Uterus (tissue), 4 donors: ENCODE data around the gene TRIP6. TPM values are rescaled to one million over a fixed set of nuclear protein-coding genes. Genes with fewer than 3 reads are reported as not detected.
A peak's percentile ranks its signal among the peaks of the same experiment; 100 is the strongest.

Experiments used
- DNase-seq, 2 donors: peaks; one replicate each; pipeline ENCODE4 v3.0.0-alpha.2; 2019 to 2020
- H3K27ac ChIP-seq, 2 donors: fragments of 200-600 bp; sonication (generic); 1 replicate in 1 of 2; 2 replicates in 1 of 2; pipeline ENCODE4 v1.5.1; 2016 to 2018
- H3K27me3 ChIP-seq, 2 donors: fragments of 200-600 bp; sonication (generic); one replicate each; pipeline ENCODE4 v1.5.1; 2018 to 2019; ENCODE audit warnings: control low read depth in 1 of 2
- H3K36me3 ChIP-seq, 2 donors: fragments of 200-600 bp; sonication (generic); one replicate each; pipeline ENCODE4 v1.5.1; 2019; ENCODE audit warnings: control low read depth in 1 of 2
- H3K4me1 ChIP-seq, 2 donors: fragments of 200-600 bp; sonication (generic); one replicate each; pipeline ENCODE4 v1.5.1; 2018 to 2019; ENCODE audit warnings: control low read depth in 1 of 2
- H3K4me3 ChIP-seq, 2 donors: fragments of 200-600 bp; sonication (generic); 1 replicate in 1 of 2; 2 replicates in 1 of 2; pipeline ENCODE4 v1.5.1; 2018 to 2019; ENCODE audit warnings: mild to moderate bottlenecking in 1 of 2
- H3K9me3 ChIP-seq, 2 donors: fragments of 200-600 bp; sonication (generic); one replicate each; pipeline ENCODE4 v1.5.1; 2019; ENCODE audit warnings: control low read depth in 1 of 2
- CTCF ChIP-seq, 4 experiments: fragments of 200-600 bp in 2 of 4; fragments of 450-650 bp in 2 of 4; sonication (generic) in 2 of 4; IDR thresholded peaks; one replicate each; pipeline ENCODE4 v1.5.1; 2016 to 2019; ENCODE audit warnings: antibody characterized with exemption in 4 of 4, mild to moderate bottlenecking in 2 of 4, moderate library complexity in 1 of 4
- POLR2A ChIP-seq, 2 donors: fragments of 450-650 bp; IDR thresholded peaks; one replicate each; pipeline ENCODE4 v1.6.1; 2016; ENCODE audit warnings: antibody characterized with exemption in 2 of 2, mild to moderate bottlenecking in 1 of 2, moderate library complexity in 1 of 2
- intact Hi-C: fragments of 100-400 bp; cut with DNase I; formaldehyde crosslinking; loops from one replicate; pipeline ENCODE4 v1.15.1; 2023; ENCODE audit warnings: low total_unique reads
- total RNA-seq, 4 donors: library from RNA; depleted of rRNA in 3 of 4; stranded (reverse); fragments of >200 nt in 3 of 4; gene quantifications; one replicate each; pipeline versions ENCODE4 v1.1.0 to v1.2.4, GENCODE V29; 2014 to 2023
- donor health status: DM: yes; HTN: yes; CAD: no.

Gene TRIP6
- total RNA-seq, 4 donors from 2014 or later = 26.2 to 105 (median 61.6) TPM

- H3K9me3 ChIP-seq = no peaks in the 10 kb centered on the region
- TF ChIP-seq CTCF (IDR thresholded peaks at IDR 0.05) (no peak), POLR2A (IDR thresholded peaks at IDR 0.05) (no peak)
- no peak overlapping the region for H3K4me3 ChIP-seq
- peaks cover 0 to 6% of the 10 kb centered on the region in 2 donors for H3K4me1 ChIP-seq
- no peak for DNase-seq
- no peaks in the 10 kb centered on the region for H3K27me3 ChIP-seq
- intact Hi-C loops = no loop called here
- no peaks in the 10 kb centered on the region for H3K36me3 ChIP-seq
- H3K27ac ChIP-seq = peak overlapping the region in 1 of 2 donors; percentile 6
Observed at GRCh38 chr7:100860702-100861615, 6.2 kb upstream of the TRIP6 start.

- no peaks in the 10 kb centered on the region for H3K27me3 ChIP-seq
- intact Hi-C loops = no loop called here
- H3K4me3 ChIP-seq = no peak overlapping the region
- no peaks in the 10 kb centered on the region for H3K36me3 ChIP-seq
- no peak overlapping the region for H3K27ac ChIP-seq
- no peak for TF ChIP-seq CTCF (IDR thresholded peaks at IDR 0.05)
- no peak for TF ChIP-seq POLR2A (IDR thresholded peaks at IDR 0.05)
- H3K9me3 ChIP-seq = no peaks in the 10 kb centered on the region
- no peak for DNase-seq
- H3K4me1 ChIP-seq = peaks cover 0 to 12% of the 10 kb centered on the region in 2 donors
Observed at GRCh38 chr7:100861616-100861985, 5.6 kb upstream of the TRIP6 start.

GRCh38 chr7:100863406-100863950 is 3.7 kb upstream of the TRIP6 start:
- Histone ChIP-seq H3K4me3 (no peak overlapping the region), H3K9me3 (no peaks in the 10 kb centered on the region), H3K36me3 (no peaks in the 10 kb centered on the region), H3K4me1 (peaks cover 0 to 20% of the 10 kb centered on the region in 2 donors), H3K27me3 (no peaks in the 10 kb centered on the region), H3K27ac (no peak overlapping the region)
- TF ChIP-seq POLR2A (IDR thresholded peaks at IDR 0.05) (no peak), CTCF (IDR thresholded peaks at IDR 0.05) (no peak)
- intact Hi-C loops = no loop called here
- no peak for DNase-seq

GRCh38 chr7:100864263-100864845 is 2.8 kb upstream of the TRIP6 start:
- Histone ChIP-seq H3K9me3 (no peaks in the 10 kb centered on the region), H3K4me3 (no peak overlapping the region), H3K4me1 (peaks cover 0 to 25% of the 10 kb centered on the region in 2 donors), H3K27ac (no peak overlapping the region), H3K36me3 (no peaks in the 10 kb centered on the region), H3K27me3 (no peaks in the 10 kb centered on the region)
- DNase-seq = no peak
- intact Hi-C loops = no loop called here
- no peak for TF ChIP-seq CTCF (IDR thresholded peaks at IDR 0.05)
- no peak for TF ChIP-seq POLR2A (IDR thresholded peaks at IDR 0.05)
